Immature natural killer cell (primary cell): Measurements from ENCODE around the gene ACTR3. TPM values are rescaled to one million over a fixed set of nuclear protein-coding genes. Genes with fewer than 3 reads are reported as not detected.

ENCODE experiments used
- DNase-seq, 3 donors: peaks; one replicate each; pipeline ENCODE4 v3.0.0; 2022; ENCODE audit warnings: mixed read lengths in 1 of 3
- H3K27ac Mint-ChIP-seq, 6 donors: one replicate each; pipeline ENCODE4 v1.8.0; 2020; ENCODE audit warnings: mixed read lengths in 6 of 6, mild to moderate bottlenecking in 5 of 6, inconsistent platforms in 4 of 6, moderate library complexity in 3 of 6
- H3K27me3 Mint-ChIP-seq, 3 donors: one replicate each; pipeline ENCODE4 v1.8.0; 2020 to 2021; ENCODE audit warnings: low read depth in 3 of 3, mild to moderate bottlenecking in 3 of 3, mixed read lengths in 3 of 3, moderate library complexity in 3 of 3, inconsistent platforms in 1 of 3
- H3K36me3 Mint-ChIP-seq, 3 donors: one replicate each; pipeline ENCODE4 v1.8.0; 2020; ENCODE audit warnings: mixed read lengths in 3 of 3, inconsistent platforms in 2 of 3, mild to moderate bottlenecking in 2 of 3
- H3K4me1 Mint-ChIP-seq, 2 donors: one replicate each; pipeline ENCODE4 v1.8.0; 2020; ENCODE audit warnings: inconsistent platforms in 2 of 2, mild to moderate bottlenecking in 2 of 2, mixed read lengths in 2 of 2, moderate library complexity in 1 of 2
- H3K4me3 Mint-ChIP-seq, 5 donors: one replicate each; pipeline ENCODE4 v1.8.0; 2020; ENCODE audit warnings: mild to moderate bottlenecking in 5 of 5, mixed read lengths in 5 of 5, inconsistent platforms in 3 of 5, moderate library complexity in 3 of 5
- H3K9me3 Mint-ChIP-seq, 6 donors: one replicate each; pipeline ENCODE4 v1.8.0; 2020; ENCODE audit warnings: mild to moderate bottlenecking in 6 of 6, mixed read lengths in 6 of 6, inconsistent platforms in 4 of 6, moderate library complexity in 3 of 6
- polyA plus RNA-seq, 3 donors: library from polyadenylated mRNA; unstranded; fragments of 300-500 nt; fragmentation: Illumina TruSeq; gene quantifications; one replicate each; pipeline ENCODE4 v1.2.3, GENCODE V29; 2021

The ACTR3 gene
- polyA plus RNA-seq, 3 donors from 2014 or later, result 501 to 732 (median 726) TPM

- Mint-ChIP-seq H3K36me3 (no peaks in the 10 kb centered on the region), H3K9me3 (peaks cover 0 to 2% (median 0%) of the 10 kb centered on the region in 6 donors), H3K4me3 (no peak overlapping the region), H3K27me3 (peaks cover 0 to 9% (median 6%) of the 10 kb centered on the region in 3 donors), H3K4me1 (no peaks in the 10 kb centered on the region), H3K27ac (no peak overlapping the region)
- DNase-seq, result no peak
These were observed 120.1 kb downstream of the ACTR3 start for GRCh38 chr2:114010001-114010400.

GRCh38 chr2:114011713-114012112 lies 121.8 kb downstream of the ACTR3 start:
- H3K4me1 Mint-ChIP-seq, result no peaks in the 10 kb centered on the region
- H3K9me3 Mint-ChIP-seq, result peaks cover 0 to 3% (median under 1%) of the 10 kb centered on the region in 6 donors
- DNase-seq, result no peak
- no peaks in the 10 kb centered on the region for H3K36me3 Mint-ChIP-seq
- peaks cover 5 to 9% (median 6%) of the 10 kb centered on the region in 3 donors for H3K27me3 Mint-ChIP-seq
- no peak overlapping the region for H3K4me3 Mint-ChIP-seq
- H3K27ac Mint-ChIP-seq, result no peak overlapping the region

Other genes starting within 250 kb of the ACTR3 start
- 10 to 100 TPM; 10.4 to 11.9 (median 10.5) TPM for gene SLC35F5, start 133.4 kb upstream of the ACTR3 start, polyA plus RNA-seq